Subcutaneous abdominal adipose tissue (tissue), 5 donors: Measurements from ENCODE around the gene USH1G.

Experiments used
- H3K27ac ChIP-seq: one replicate; pipeline ENCODE4 v1.7.0; 2013; ENCODE audit warnings: low read depth, mild to moderate bottlenecking, inconsistent platforms, low read length, moderate library complexity
- H3K27me3 ChIP-seq, 5 donors: one replicate each; pipeline ENCODE4 v1.7.0; 2013; ENCODE audit warnings: low read length in 5 of 5, inconsistent platforms in 1 of 5; ENCODE audit not compliant: control insufficient read depth in 5 of 5, insufficient read depth in 4 of 5
- H3K36me3 ChIP-seq, 5 donors: one replicate each; pipeline ENCODE4 v1.7.0; 2013; ENCODE audit warnings: low read length in 5 of 5; ENCODE audit not compliant: control insufficient read depth in 5 of 5, insufficient read depth in 5 of 5
- H3K4me1 ChIP-seq, 5 donors: one replicate each; pipeline ENCODE4 v1.7.0; 2013; ENCODE audit warnings: low read length in 5 of 5, mild to moderate bottlenecking in 3 of 5, moderate library complexity in 1 of 5; ENCODE audit not compliant: control insufficient read depth in 5 of 5, insufficient read depth in 5 of 5
- H3K4me3 ChIP-seq, 5 donors: one replicate each; pipeline ENCODE4 v1.7.0; 2013; ENCODE audit warnings: low read length in 5 of 5, low read depth in 1 of 5
- H3K9ac ChIP-seq, 5 donors: one replicate each; pipeline ENCODE4 v1.7.0; 2013; ENCODE audit warnings: low read length in 5 of 5, mild to moderate bottlenecking in 4 of 5, moderate library complexity in 3 of 5
- H3K9me3 ChIP-seq, 5 donors: one replicate each; pipeline ENCODE4 v1.7.0; 2013; ENCODE audit warnings: low read length in 5 of 5; ENCODE audit not compliant: control insufficient read depth in 5 of 5
- donor health status: healthy.
- donor health status: healthy.
- donor health status: healthy.
- donor health status: healthy.
- donor health status: healthy.

USH1G gene

DNA sequence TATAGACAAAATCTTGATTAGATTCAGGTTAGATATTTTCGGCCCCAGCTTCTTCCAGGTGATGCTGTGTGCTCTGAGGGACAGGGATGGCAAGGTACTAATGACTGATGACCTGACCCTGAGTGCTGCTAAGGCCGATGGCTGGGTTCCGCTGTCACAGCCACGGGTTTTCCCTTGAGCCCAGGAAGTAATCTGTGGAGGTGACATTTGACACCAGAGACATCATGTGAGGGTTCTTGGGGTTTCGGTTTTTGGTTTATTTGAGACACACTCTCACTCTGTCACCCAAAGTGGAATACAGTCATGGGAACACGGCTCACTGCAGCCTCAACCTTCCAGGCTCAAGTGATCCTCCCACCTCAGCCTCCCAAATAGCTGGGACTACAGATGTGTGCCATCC lies 22.5 kb upstream of the USH1G start:
- Histone ChIP-seq H3K4me1 (no peaks in the 10 kb centered on the region), H3K27me3 (peaks cover 28 to 33% (median 28%) of the 10 kb centered on the region in 5 donors), H3K9me3 (no peaks in the 10 kb centered on the region), H3K4me3 (no peak overlapping the region), H3K36me3 (no peaks in the 10 kb centered on the region), H3K9ac (no peak overlapping the region), H3K27ac (no peak overlapping the region)

- no peaks in the 10 kb centered on the region for H3K36me3 ChIP-seq
- H3K9me3 ChIP-seq: no peaks in the 10 kb centered on the region
- H3K4me3 ChIP-seq: no peak overlapping the region
- H3K27me3 ChIP-seq: peaks cover 24 to 35% (median 34%) of the 10 kb centered on the region in 5 donors
- H3K4me1 ChIP-seq: no peaks in the 10 kb centered on the region
- no peak overlapping the region for H3K27ac ChIP-seq
- H3K9ac ChIP-seq: no peak overlapping the region
Measured at GRCh38 chr17:74943808-74944522, 20.9 kb upstream of the USH1G start.

- H3K27ac ChIP-seq: no peak overlapping the region
- H3K9ac ChIP-seq: no peak overlapping the region
- H3K4me1 ChIP-seq: peaks cover 0 to 2% (median under 1%) of the 10 kb centered on the region in 5 donors
- H3K4me3 ChIP-seq: no peak overlapping the region
- H3K27me3 ChIP-seq: peaks cover 32 to 55% (median 39%) of the 10 kb centered on the region in 5 donors
- no peaks in the 10 kb centered on the region for H3K36me3 ChIP-seq
- H3K9me3 ChIP-seq: no peaks in the 10 kb centered on the region
Measured at GRCh38 chr17:74941128-74941725, 18.2 kb upstream of the USH1G start.

DNA sequence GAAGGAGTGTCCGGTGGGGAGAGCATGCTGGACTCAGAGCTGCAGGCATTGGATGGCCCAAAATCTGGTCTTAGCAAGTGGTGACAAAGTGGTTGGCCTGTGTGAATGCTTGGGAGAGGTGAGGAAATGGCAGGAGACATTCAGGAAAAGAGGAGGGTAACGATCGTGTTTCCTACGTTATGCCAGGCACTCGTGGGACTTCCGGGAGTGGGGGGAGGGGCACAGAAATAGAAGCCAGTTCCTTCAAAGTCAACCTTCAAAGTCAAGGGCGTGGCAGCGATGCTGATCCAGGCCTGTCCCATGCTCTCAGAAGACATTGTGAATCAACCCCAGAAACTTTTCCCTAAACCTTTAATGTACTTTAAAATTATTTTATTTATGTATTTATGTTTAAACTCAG lies 16.5 kb upstream of the USH1G start:
- H3K4me1 ChIP-seq: peaks cover 0 to 10% (median 5%) of the 10 kb centered on the region in 5 donors
- H3K27ac ChIP-seq: no peak overlapping the region
- H3K36me3 ChIP-seq: no peaks in the 10 kb centered on the region
- no peak overlapping the region for H3K9ac ChIP-seq
- no peaks in the 10 kb centered on the region for H3K9me3 ChIP-seq
- H3K4me3 ChIP-seq: no peak overlapping the region
- H3K27me3 ChIP-seq: peaks cover 41 to 69% (median 50%) of the 10 kb centered on the region in 5 donors

DNA sequence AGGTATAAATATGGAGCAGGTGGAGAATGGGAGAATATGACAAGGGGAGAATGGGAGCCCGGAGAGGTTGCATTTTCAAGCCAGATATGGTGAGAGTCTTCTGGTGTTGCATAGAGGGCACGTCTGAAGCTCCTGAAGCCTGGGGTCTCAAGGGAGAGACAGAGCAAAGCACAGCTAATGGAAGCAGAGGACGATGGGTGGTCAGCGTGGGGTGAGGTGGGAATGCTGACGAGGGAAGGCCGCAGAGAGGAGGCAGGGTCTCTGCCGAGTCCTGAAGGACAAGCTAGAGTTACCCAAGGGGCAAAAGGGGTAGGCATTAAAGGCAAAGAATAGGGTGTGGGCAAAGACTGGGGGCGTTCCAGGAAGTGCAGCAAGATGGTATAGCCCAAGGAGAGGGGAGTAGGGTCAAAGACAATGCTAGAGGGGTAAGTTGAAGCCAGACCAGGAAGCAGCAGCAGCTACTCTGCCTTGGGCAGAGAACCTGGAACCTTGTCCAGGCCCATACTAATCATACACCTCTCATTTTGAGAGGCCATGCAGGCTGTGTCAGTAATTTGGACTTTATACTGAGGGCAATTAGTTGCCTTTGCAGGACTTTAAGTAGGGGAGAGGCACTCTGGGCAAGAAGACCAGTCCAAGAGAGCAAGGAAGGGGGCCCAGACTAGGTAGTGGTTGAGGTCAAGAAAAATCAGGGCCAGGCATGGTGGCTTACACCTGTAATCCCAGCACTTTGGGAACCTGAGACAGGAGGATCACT lies 15.3 kb upstream of the USH1G start:
- peaks cover 34 to 71% (median 54%) of the 10 kb centered on the region in 5 donors for H3K27me3 ChIP-seq

GRCh38 chr17:74937064-74938051 lies 14.3 kb upstream of the USH1G start:
- H3K4me3 ChIP-seq: no peak overlapping the region
- peaks cover 34 to 75% (median 52%) of the 10 kb centered on the region in 5 donors for H3K27me3 ChIP-seq
- H3K4me1 ChIP-seq: peaks cover 0 to 10% (median 5%) of the 10 kb centered on the region in 5 donors
- no peaks in the 10 kb centered on the region for H3K9me3 ChIP-seq
- H3K27ac ChIP-seq: no peak overlapping the region
- no peak overlapping the region for H3K9ac ChIP-seq
- H3K36me3 ChIP-seq: no peaks in the 10 kb centered on the region

More for the DNA sequence above, 15.3 kb upstream of the USH1G start:
- Histone ChIP-seq H3K36me3 (no peaks in the 10 kb centered on the region), H3K27ac (no peak overlapping the region), H3K4me3 (no peak overlapping the region), H3K4me1 (peaks cover 0 to 10% (median 5%) of the 10 kb centered on the region in 5 donors), H3K9ac (no peak overlapping the region), H3K9me3 (no peaks in the 10 kb centered on the region)

DNA sequence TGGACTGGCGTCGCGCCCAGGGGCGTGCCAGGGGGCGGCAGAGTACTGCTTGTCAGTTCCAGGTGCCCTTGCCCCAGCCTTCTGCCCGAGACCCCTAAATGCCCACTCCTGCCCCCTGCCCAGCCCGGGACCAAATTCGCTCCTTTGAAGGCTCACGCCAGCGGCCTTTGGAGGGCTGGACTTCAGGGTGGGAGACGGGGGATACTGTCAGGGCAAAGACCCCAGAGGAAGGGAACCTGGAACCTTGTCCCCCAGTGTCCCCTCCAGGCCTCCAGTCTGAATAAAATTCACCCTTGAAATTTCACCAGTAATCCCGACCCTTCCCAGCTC lies 13.4 kb upstream of the USH1G start:
- peaks cover 0 to 10% (median 5%) of the 10 kb centered on the region in 5 donors for H3K4me1 ChIP-seq
- H3K36me3 ChIP-seq: no peaks in the 10 kb centered on the region
- no peaks in the 10 kb centered on the region for H3K9me3 ChIP-seq
- H3K9ac ChIP-seq: no peak overlapping the region
- H3K27me3 ChIP-seq: peaks cover 31 to 72% (median 51%) of the 10 kb centered on the region in 5 donors
- no peak overlapping the region for H3K27ac ChIP-seq
- no peak overlapping the region for H3K4me3 ChIP-seq

- H3K9me3 ChIP-seq: no peaks in the 10 kb centered on the region
- peaks cover 27 to 70% (median 53%) of the 10 kb centered on the region in 5 donors for H3K27me3 ChIP-seq
- no peaks in the 10 kb centered on the region for H3K36me3 ChIP-seq
- H3K9ac ChIP-seq: no peak within 1 kb of the TSS
- no peak within 1 kb of the TSS for H3K4me3 ChIP-seq
- no peak within 1 kb of the TSS for H3K27ac ChIP-seq
- peaks cover 0 to 10% (median 5%) of the 10 kb centered on the region in 5 donors for H3K4me1 ChIP-seq
Measured at GRCh38 chr17:74935585-74936469, 12.8 kb upstream of the USH1G start, which contains the start of gene OTOP3. OTOP3 (plus strand) TSS chr17:74935898; CDS start chr17:74935922, 24 bp downstream.

DNA sequence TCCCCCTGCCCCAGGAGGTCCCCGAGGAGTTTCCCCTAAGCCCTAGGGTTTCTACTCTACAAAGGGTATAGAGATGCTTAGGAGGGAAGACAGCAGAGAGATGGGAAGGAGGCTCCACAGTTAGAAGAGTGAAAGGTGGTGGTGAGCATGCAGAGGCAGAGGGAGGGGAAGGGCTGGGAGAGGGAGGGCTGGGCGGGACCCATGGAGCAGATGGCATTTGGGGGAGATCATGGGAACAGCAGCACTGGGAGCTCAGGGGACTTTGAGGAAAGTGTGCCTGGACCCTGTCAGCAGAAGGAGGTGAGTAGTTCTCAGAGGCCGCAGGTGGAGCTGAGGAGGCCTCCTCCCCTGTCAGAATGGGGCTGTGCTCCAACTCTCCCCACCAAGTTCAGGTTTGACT lies 12.0 kb upstream of the USH1G start:
- no peak overlapping the region for H3K27ac ChIP-seq
- H3K9ac ChIP-seq: no peak overlapping the region
- no peaks in the 10 kb centered on the region for H3K36me3 ChIP-seq
- H3K9me3 ChIP-seq: no peaks in the 10 kb centered on the region
- peaks cover 22 to 75% (median 56%) of the 10 kb centered on the region in 5 donors for H3K27me3 ChIP-seq
- H3K4me1 ChIP-seq: peaks cover 0 to 10% (median 5%) of the 10 kb centered on the region in 5 donors
- no peak overlapping the region for H3K4me3 ChIP-seq
